Glomerular visceral epithelial cell (primary cell): ENCODE measurements around the gene PHC1.
A peak's percentile ranks its signal among the peaks of the same experiment; 100 is the strongest.
"Not testable (repeated sequence)": the region's sequence is repeated elsewhere in the genome, so short reads cannot be mapped to it uniquely, and the experiment has no call there.

Experiments used
- DNase-seq: peaks from one replicate; pipeline ENCODE4 v3.0.0-alpha.2; 2016; ENCODE audit errors: extremely low spot score

PHC1 gene

GRCh38 chr12:8909752-8910151 lies 4.6 kb upstream of the PHC1 start:
- DNase-seq, result no peak

GRCh38 chr12:8911606-8912268 lies 2.6 kb upstream of the PHC1 start:
- no peak for DNase-seq

GRCh38 chr12:8912914-8913313 lies 1.4 kb upstream of the PHC1 start:
- DNase-seq, result peak; percentile 13

GRCh38 chr12:8913702-8914032 lies 642 bp upstream of the PHC1 start:
- no peak for DNase-seq

- DNase-seq, result peak; percentile 67
Measured at GRCh38 chr12:8914716-8915526, 612 bp downstream of the PHC1 start.

GRCh38 chr12:8916154-8916553 lies 1.8 kb downstream of the PHC1 start:
- no peak for DNase-seq

GRCh38 chr12:8917031-8917430 lies 2.7 kb downstream of the PHC1 start:
- no peak for DNase-seq

GRCh38 chr12:8917751-8918150 lies 3.4 kb downstream of the PHC1 start:
- no peak for DNase-seq

- DNase-seq, result not testable (repeated sequence)
Measured at GRCh38 chr12:8919643-8920042, 5.3 kb downstream of the PHC1 start.

- DNase-seq, result no peak
Measured at GRCh38 chr12:8922544-8922943, 8.2 kb downstream of the PHC1 start.

- DNase-seq, result not testable (repeated sequence)
Measured at GRCh38 chr12:8930655-8931323, 16.5 kb downstream of the PHC1 start.

GRCh38 chr12:8932464-8932863 lies 18.2 kb downstream of the PHC1 start:
- DNase-seq, result not testable (repeated sequence)

GRCh38 chr12:8934080-8934479 lies 19.8 kb downstream of the PHC1 start:
- not testable (repeated sequence) for DNase-seq

- DNase-seq, result no peak
Measured at GRCh38 chr12:8936735-8937134, 22.4 kb downstream of the PHC1 start.

- DNase-seq, result not testable (repeated sequence)
Measured at GRCh38 chr12:8937842-8938442, 23.6 kb downstream of the PHC1 start.

GRCh38 chr12:8941691-8942478 lies 27.6 kb downstream of the PHC1 start:
- DNase-seq, result no peak

GRCh38 chr12:8943565-8944186 lies 29.4 kb downstream of the PHC1 start:
- no peak for DNase-seq

GRCh38 chr12:8946733-8947132 lies 32.4 kb downstream of the PHC1 start:
- no peak for DNase-seq

- DNase-seq, result no peak
Measured at GRCh38 chr12:8947737-8948136, 33.4 kb downstream of the PHC1 start.

- DNase-seq, result peak; percentile 11
Measured at GRCh38 chr12:8948701-8949341, 34.5 kb downstream of the PHC1 start.
